Measurements from ENCODE around the gene ZEB1. TPM values are rescaled to one million over a fixed set of nuclear protein-coding genes. Genes with fewer than 3 reads are reported as not detected.

The ZEB1 gene
- total RNA-seq, 1 donor from 2014 or later = 24.7 TPM

GRCh38 chr10:31515819-31516402, 196.9 kb downstream of the ZEB1 start:
- Mint-ChIP-seq H3K4me1 (no peaks in the 10 kb centered on the region), H3K36me3 (no peaks in the 10 kb centered on the region), H3K27ac (no peak overlapping the region), H3K27me3 (ENCODE audit: low read depth) (peaks cover 5% of the 10 kb centered on the region), H3K4me3 (no peak overlapping the region), H3K9me3 (no peaks in the 10 kb centered on the region)
- DNase-seq (ENCODE audit: low spot score in 2 of 2, unreplicated experiment in 2 of 2) = no peak
- no peak for TF ChIP-seq CTCF (IDR thresholded peaks at IDR 0.05; ENCODE audit: unreplicated experiment)

GRCh38 chr10:31520986-31521831, 202.2 kb downstream of the ZEB1 start:
- Mint-ChIP-seq H3K27ac (no peak overlapping the region), H3K4me1 (no peaks in the 10 kb centered on the region), H3K9me3 (no peaks in the 10 kb centered on the region), H3K36me3 (no peaks in the 10 kb centered on the region), H3K27me3 (ENCODE audit: low read depth) (peaks cover 5% of the 10 kb centered on the region), H3K4me3 (no peak overlapping the region)
- no peak for DNase-seq (ENCODE audit: low spot score in 2 of 2, unreplicated experiment in 2 of 2)
- no peak for TF ChIP-seq CTCF (IDR thresholded peaks at IDR 0.05; ENCODE audit: unreplicated experiment)

- no peaks in the 10 kb centered on the region for H3K4me1 Mint-ChIP-seq
- no peaks in the 10 kb centered on the region for H3K36me3 Mint-ChIP-seq
- H3K27ac Mint-ChIP-seq = no peak overlapping the region
- TF ChIP-seq CTCF (IDR thresholded peaks at IDR 0.05; ENCODE audit: unreplicated experiment) = no peak
- peaks cover 5% of the 10 kb centered on the region for H3K27me3 Mint-ChIP-seq (ENCODE audit: low read depth)
- DNase-seq (ENCODE audit: low spot score in 2 of 2, unreplicated experiment in 2 of 2) = no peak
- no peak overlapping the region for H3K4me3 Mint-ChIP-seq
- H3K9me3 Mint-ChIP-seq = no peaks in the 10 kb centered on the region
Observed at GRCh38 chr10:31522820-31523219, 203.8 kb downstream of the ZEB1 start.

GRCh38 chr10:31524460-31524859, 205.4 kb downstream of the ZEB1 start:
- H3K27me3 Mint-ChIP-seq (ENCODE audit: low read depth) = peaks cover 2% of the 10 kb centered on the region
- TF ChIP-seq CTCF (IDR thresholded peaks at IDR 0.05; ENCODE audit: unreplicated experiment) = no peak
- H3K9me3 Mint-ChIP-seq = no peaks in the 10 kb centered on the region
- no peaks in the 10 kb centered on the region for H3K4me1 Mint-ChIP-seq
- no peaks in the 10 kb centered on the region for H3K36me3 Mint-ChIP-seq
- no peak for DNase-seq (ENCODE audit: low spot score in 2 of 2, unreplicated experiment in 2 of 2)
- no peak overlapping the region for H3K4me3 Mint-ChIP-seq
- no peak overlapping the region for H3K27ac Mint-ChIP-seq

- Mint-ChIP-seq H3K4me1 (no peaks in the 10 kb centered on the region), H3K36me3 (no peaks in the 10 kb centered on the region), H3K27me3 (ENCODE audit: low read depth) (no peaks in the 10 kb centered on the region), H3K27ac (no peak overlapping the region), H3K9me3 (no peaks in the 10 kb centered on the region), H3K4me3 (no peak overlapping the region)
- TF ChIP-seq CTCF (IDR thresholded peaks at IDR 0.05; ENCODE audit: unreplicated experiment) = no peak
- DNase-seq (ENCODE audit: low spot score in 2 of 2, unreplicated experiment in 2 of 2) = no peak
Observed at GRCh38 chr10:31526178-31526577, 207.2 kb downstream of the ZEB1 start.
